ENCODE data around the gene TRIP6.

- TF ChIP-seq CTCF (IDR thresholded peaks at IDR 0.05) (no peak), POLR2A (IDR thresholded peaks at IDR 0.05) (no peak)
Measured at GRCh38 chr7:100908512-100908911, 41.3 kb downstream of the TRIP6 start.
